Activated CD8-positive, alpha-beta memory T cell treated with anti-CD3 and anti-CD28 coated beads for 1 hour (primary cell): ENCODE data around the gene NUB1.

Experiments
- DNase-seq, 2 donors: peaks; one replicate each; pipeline ENCODE4 v3.0.0-alpha.2; 2020; ENCODE audit warnings: low read depth in 1 of 2; ENCODE audit errors: extremely low read depth in 1 of 2

The NUB1 gene

GRCh38 chr7:151345576-151346469 lies 4.2 kb downstream of the NUB1 start:
- no peak for DNase-seq

DNA sequence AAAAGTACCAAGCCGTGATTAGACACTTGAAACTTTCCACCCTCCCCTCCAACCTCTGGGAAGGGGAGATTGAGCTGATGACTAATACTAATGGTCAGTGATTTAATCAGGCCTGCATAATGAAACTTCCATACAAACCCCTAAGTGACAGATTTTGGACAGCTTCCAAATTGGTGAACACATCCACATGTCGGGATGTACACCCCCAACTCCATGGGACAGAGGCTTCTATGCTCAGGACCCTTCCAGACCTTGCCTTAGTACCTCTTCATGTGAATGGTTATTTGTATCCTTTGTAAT lies 4.8 kb downstream of the NUB1 start:
- no peak for DNase-seq

DNA sequence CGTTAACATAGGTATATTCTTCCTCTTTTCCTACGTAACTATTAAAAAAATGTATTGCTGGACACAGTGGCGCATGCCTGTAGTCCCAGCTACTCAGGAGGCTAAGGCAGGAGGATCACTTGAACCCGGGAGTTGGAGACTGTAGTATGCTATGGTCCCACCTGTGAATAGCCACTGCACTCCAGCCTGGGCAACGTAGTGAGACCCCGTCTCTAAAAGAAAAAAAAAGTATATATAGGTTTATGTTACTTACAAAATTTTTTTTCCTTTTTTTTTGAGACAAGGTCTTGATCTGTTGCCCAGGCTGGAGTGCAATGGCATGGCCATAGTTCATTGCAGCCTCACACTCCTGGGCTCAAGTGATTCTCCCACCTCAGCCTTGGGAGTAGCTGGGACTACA lies 5.6 kb downstream of the NUB1 start:
- DNase-seq = no peak

GRCh38 chr7:151348970-151349369 lies 7.4 kb downstream of the NUB1 start:
- no peak for DNase-seq

DNA sequence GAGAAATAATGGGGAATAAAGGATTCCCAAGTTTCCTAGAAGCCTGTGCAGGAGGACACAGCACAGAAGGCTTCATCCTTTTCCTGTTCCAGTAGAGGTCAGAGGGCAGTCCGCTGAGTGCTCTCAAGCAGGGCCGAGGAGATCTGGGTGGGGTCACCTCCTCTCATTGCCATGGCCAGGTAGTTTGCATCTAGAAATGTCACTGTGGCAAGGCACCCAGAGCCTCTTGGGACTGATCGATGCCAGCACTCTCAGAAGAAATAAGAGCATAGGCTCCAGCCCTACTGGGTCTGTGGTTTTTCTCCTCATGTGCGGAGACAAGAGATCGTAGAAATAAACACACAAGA lies 7.9 kb downstream of the NUB1 start:
- DNase-seq = no peak

DNA sequence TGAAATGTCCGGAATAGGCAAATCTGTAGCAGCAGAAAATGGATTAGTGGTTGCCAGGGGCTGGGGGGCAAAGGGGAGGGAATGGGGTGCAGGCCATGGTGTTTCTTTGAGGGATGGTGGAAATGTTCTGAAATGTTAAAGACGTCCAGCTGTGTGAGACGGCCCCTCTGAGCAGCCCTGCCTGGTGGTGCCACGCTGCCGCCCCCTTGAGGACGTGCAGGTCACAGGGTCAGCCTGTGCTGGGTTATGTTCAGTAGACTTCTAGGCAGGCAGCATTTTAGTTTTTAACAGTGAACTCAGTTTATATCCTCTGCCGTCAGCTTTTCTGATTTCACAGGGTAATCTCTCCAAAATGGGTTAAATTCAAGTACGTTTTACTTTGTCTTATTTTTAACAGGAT lies 9.4 kb downstream of the NUB1 start:
- DNase-seq = no peak

DNA sequence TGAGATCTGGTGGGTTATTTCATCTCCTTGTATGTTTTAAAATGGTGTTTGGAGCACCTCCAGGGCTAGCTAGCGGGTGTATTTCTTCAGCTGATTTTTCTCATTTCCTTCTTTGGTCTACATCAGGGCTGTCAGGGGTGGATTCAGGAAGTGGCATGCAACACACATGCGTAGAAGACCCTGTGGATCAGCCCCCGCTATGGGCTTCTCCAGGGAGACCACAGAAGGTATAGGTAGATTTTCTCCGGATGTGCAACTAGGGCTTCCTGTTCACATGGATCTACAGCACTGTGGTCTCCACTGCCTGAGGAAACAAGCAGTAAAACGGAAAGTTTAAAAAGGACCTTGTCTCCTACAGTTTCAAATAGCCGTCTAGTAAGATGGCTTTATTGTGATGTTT lies 10.4 kb downstream of the NUB1 start:
- DNase-seq = peak in 1 of 2 donors; percentile 21

- DNase-seq = no peak
These were observed 10.9 kb downstream of the NUB1 start for GRCh38 chr7:151352512-151352911.

GRCh38 chr7:151361193-151361959 lies 19.8 kb downstream of the NUB1 start:
- no peak for DNase-seq

DNA sequence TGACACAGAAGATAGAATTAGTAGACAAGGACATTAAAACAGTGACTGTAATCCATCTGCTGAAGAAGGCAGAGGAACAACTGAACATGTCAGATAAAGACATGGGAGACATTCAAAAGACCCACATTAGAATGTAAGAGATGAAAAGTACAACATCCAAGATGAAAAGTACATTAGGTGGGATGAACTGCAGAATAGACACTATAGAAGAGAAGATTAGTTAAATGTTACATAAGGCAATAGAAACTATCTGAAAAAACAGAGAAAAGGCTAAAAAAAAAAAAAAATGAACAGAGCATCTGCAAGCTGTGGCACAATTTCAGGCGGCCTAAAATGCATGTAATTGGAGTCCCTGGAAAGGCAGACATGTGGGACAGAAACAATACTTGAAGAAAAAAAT lies 21.6 kb downstream of the NUB1 start:
- no peak for DNase-seq

- DNase-seq = no peak
These were observed 24.7 kb downstream of the NUB1 start for GRCh38 chr7:151366166-151366879.

GRCh38 chr7:151366880-151367222 lies 25.2 kb downstream of the NUB1 start:
- DNase-seq = no peak

GRCh38 chr7:151367284-151367683 lies 25.7 kb downstream of the NUB1 start:
- DNase-seq = no peak

DNA sequence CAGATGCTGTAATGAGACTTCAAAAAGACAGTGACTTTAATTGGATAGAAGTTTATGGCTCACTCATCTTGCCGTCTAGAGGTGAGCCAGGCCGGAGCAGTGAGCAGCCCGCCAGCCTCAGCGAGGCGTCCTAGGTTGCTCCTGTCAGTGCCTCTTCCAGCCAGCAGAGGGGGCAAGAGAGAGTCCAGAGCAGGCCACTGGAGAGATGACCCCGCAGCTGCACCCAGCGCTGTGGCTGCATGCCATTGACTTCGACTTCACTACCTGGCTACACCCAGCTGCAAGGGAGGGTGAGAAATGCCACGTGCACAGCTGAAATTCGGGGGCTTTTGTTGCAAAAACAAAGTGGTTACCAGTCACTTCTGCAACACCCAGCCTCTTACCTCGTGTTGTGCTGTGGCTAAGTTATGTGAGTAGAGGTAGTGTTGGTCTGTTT lies 26.5 kb downstream of the NUB1 start:
- peak; percentile 48 to 52 for DNase-seq

DNA sequence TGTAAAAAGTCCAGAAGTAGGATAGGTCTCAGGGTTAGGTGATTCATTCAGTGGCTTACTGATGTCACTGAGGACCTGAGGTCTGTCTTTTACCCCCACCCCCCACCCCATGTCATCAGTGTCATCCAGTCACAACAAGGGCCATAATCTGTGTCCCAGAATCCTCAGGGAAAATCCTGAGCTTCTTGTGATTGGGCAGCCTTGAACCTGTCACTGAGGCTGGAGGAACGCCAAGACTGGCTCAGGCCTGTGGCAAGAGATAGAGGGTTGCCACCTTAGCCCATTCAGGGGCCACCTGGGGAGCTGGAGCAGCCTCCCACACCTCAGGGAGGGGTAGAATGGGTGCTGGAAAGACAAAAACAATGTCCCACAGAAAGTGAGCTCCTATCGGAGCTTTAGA lies 29.7 kb downstream of the NUB1 start:
- no peak for DNase-seq

DNA sequence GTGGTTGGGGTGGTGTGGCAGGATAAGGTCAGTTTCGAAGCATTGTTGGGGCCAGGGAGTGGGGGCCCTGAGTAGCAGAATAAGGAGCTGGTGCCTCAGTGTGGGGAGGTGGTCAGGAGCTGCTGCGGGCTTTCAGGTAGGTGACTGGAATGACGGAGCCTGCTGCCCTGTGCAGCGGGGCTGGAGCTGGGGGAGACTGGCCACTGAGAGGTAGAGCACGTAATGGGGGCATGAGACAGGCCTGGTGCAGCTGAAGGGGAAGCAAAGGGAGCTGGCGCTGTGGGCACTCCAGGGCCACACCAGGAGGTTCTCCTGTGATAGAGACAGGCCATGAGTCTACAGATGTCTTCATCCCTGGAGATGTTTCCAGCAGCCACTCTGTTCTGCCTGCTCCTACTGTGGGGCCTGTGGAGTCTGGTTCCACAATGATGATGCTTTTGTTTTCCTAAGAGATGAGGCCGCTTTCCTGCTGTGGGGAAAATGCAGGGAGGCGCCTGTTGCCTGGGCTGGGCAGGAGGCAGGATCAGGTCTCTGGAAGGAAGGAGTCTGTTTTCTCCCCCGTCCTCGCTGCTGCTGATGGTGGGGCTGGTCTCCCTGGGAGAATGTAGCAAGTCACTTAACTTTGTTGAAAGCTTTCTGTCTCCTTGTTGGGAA lies 31.1 kb downstream of the NUB1 start:
- no peak for DNase-seq

GRCh38 chr7:151373599-151373998 lies 32.0 kb downstream of the NUB1 start:
- no peak for DNase-seq

GRCh38 chr7:151374139-151374538 lies 32.5 kb downstream of the NUB1 start:
- DNase-seq = no peak

DNA sequence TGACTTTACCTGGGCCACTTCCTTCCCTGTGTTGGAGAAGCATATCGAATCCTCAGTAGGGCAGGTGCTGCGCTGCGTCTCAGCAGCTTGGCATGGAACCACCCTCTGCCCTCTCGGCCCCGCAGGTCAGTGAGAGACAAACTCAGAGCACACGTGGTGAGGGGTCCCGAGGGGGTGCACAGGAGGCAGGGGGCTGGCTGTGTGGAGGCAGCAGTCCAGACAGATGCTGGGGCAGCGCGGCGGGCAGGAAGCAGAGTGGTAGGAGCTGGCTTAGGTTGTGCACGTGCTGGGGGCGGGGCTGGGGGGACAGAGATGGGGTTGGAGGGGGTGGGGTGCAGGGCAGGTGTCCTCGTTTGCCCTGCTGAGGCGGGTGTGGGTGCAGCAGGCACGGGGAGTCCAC lies 33.1 kb downstream of the NUB1 start:
- no peak for DNase-seq

DNA sequence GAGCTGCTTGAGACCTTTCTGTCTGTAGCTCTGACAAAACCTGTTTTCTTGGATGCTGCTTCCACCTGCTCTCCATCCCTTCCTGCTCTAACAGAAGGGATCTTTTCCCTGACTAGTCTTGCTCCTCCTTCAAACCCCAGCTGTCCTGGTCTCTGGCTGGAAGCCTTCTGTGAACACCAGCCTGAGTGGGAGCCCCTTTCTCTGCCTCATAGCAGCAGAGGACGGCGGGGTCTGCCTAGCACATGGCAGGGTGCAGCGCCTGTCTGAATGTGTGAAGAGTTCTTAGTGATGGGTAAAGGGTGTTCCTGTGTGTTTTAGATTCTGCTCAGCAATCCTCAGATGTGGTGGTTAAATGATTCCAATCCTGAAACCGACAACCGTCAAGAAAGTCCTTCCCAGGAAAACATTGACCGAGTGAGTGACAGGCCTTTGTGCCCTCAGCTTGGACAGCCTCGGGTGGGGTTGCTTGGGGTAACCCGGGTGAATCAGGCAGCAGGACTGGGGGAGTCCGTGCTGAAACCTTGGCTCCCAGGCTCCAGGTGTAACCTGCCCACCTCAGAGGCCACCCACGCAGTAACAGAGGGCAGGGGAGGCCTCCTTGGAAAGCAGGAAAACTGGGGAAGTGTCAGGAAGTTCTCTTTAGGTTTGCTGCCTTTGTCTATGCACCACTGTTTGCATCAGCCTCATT lies 34.1 kb downstream of the NUB1 start:
- DNase-seq = no peak
